GM18499 (cell line): Measurements from ENCODE around the gene FGF18.
"Not testable (repeated sequence)": the region's sequence is repeated elsewhere in the genome, so short reads cannot be mapped to it uniquely, and the experiment has no call there.

Experiments
- ATAC-seq: cut with Tn5 transposase; IDR thresholded peaks from one replicate; pipeline ENCODE4 v1.9.1; 2021; ENCODE audit warnings: moderate number of reproducible peaks; ENCODE audit not compliant: insufficient read depth, unreplicated experiment

Gene FGF18, protein sequence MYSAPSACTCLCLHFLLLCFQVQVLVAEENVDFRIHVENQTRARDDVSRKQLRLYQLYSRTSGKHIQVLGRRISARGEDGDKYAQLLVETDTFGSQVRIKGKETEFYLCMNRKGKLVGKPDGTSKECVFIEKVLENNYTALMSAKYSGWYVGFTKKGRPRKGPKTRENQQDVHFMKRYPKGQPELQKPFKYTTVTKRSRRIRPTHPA

DNA sequence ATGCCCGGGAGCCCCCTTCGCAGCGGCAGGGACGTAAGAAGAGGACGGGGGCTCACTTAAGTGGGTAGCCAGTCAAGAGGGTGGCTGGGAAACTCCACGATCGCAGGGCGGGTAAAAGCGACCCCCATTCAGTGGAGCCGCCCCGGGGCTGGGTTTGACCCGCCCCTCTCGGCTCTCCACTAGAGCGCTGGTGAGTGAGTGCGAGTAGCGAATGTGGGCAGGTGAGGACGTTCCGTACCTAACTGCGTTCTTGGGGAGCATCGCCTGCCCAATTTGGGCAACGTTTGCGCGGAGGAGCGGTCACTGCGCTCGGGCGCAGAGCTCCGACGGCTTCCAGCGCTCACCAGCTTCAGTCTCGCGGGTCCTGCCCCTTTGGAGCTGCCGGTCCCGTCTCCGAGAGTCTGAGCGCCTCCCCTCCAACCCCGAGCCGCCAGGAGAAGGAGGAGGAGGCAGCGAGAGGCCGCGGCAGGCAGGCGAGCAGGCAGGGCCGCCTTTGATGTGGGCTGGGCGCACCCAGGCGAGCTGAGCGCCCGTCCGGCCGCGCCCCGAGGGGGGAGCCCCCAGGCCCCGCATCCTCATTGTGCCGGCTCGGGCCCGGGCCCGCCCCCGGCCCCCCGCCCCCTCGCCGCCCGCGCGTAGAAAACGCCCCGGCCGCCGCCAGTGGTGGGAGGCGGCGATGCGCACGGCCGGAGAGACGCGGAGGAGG, at the start of gene FGF18:
Gene FGF18 (plus strand): TSS at position 666 of the 706 bp plus-strand sequence. CDS start 553 bp downstream, outside the sequence.
- ATAC-seq = no peak

DNA sequence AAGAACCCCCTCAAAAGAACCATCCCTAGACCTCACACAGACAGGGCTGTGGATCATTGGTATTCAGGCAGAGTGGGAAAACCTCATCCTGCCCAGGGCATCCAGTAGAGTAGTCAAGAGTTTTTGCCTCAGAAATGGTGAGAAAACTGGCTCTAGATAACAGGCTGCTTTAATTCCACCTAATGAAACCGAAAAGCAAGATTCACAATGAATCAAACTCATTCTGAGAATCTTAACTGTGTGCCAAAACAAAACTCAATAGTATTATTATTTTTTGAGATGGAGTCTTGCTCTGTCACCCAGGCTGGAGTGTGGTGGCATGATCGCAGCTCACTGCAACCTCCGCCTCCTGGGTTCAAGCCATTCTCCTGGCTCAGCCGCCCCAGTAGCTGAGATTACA, 49.5 kb upstream of the FGF18 start:
- no peak for ATAC-seq

DNA sequence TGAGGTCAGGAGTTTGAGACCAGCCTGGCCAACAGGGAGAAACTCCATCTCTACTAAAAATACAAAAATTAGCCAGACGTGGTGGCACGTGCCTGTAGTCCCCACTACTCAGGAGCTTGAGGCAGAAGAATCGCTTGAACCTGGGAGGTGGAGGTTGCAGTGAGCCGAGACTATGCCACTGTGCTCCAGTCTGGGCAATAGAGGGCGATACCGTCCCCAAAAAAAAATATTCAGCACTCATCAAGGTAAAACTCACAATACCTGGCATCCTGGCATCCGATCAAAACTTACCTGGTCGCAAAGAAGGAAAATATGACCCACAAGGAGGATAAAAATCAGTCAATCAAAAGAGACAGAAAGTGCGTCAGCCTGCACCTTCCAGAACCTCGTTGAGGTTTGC, 48.6 kb upstream of the FGF18 start:
- ATAC-seq = not testable (repeated sequence)

DNA sequence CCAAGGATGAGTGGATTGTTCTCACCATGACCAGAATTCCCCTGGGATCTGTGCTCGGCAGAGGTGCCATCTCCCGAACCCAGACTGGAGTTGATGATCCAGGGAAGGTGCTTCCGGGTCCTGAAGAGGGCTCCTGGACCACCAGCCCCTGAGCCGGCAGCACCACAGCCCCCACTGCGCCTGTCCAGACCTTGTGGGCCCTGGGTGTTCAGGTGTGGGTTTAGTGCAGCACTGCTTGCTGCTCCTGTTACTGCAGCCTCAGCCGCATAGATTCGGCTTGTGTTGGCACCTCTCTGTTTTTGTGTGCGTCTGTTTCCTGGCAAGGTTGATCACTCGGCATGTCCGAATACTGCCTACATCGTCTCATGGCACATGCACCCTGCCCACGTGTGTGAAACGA, 48.1 kb upstream of the FGF18 start:
- ATAC-seq = no peak

DNA sequence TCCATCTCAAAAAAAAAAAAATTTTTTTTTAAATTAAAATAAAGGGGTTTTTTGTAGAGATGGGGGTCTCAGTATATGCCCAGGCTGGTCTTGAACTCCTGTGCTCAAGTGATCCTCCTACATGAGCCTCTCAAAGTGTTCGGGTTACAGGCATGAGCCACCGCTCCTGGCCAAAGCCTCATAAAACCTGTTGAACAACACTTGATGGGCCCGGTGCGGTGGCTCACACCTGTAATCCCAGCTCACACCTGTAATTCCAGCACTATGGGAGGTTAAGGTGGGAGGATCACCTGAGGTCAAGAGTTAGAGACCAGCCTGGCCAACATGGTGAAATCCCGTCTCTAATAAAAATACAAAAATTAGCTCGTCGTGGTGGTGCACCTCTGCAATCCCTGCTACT, 39.5 kb upstream of the FGF18 start:
- ATAC-seq = no peak

DNA sequence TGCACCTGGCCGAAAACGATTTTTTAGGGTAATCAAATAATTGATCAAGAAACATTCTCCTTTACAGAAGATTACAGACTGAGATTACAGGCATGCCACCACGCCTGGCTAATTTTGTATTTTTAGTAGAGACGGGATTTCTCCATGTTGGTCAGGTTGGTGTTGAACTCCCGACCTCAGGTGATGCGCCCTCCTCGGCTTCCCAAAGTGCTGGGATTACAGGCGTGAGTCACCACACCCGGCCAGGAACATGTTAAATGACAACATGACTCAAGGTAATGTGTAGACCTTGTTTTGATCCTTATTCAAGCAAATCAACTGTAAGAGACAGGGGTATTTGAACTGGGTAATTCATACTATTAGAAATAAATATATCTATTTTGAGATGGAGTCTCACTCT, 35.0 kb upstream of the FGF18 start:
- not testable (repeated sequence) for ATAC-seq

DNA sequence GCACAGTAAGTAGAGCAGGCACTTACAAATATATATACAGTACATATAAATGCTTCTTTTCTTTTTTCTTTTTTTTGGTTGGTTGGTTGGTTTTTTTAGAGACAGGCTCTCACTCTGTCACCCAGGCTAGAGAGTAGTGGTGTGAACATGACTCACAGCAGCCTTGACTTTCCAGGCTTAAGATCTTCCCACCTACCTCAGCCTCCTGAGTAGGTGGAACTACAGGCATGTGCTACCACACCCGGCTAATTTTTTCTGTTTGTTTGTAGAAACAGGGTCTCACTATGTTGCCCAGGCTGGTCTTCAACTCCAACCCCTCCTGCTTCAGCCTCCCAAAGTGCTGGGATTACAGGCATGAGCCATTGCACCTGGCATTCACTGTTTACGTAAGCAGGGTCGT, 34.4 kb upstream of the FGF18 start:
- ATAC-seq = not testable (repeated sequence)

DNA sequence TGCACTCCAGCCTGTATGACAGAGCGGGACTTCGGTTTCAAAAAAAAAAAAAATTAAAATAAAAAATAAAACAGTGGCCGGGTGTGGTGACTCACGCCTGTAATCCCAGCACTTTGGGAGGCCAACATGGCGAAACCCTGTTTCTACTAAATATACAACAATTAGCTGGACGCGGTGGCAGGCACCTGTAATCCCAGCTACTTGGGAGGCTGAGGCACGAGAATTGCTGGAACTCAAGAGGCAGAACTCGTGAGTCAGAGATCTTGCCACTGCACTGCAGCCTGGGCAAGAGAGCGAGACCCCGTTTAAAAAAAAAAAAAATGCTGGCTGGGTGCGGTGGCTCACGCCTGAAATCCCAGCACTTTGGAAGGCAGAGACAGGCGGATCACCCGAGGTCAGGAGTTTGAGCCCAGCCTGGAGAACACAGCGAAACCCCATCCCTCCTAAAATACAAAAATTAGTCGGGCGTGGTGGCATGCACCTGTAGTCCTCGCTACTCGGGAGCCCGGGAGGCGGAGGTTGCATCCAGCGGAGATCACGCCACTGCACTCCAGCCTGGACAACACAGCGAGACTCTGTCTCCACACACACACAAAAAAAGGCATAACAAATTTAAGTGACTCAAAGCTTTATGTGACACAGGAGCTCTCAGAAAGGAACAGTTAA, 33.3 kb upstream of the FGF18 start:
- no peak for ATAC-seq

DNA sequence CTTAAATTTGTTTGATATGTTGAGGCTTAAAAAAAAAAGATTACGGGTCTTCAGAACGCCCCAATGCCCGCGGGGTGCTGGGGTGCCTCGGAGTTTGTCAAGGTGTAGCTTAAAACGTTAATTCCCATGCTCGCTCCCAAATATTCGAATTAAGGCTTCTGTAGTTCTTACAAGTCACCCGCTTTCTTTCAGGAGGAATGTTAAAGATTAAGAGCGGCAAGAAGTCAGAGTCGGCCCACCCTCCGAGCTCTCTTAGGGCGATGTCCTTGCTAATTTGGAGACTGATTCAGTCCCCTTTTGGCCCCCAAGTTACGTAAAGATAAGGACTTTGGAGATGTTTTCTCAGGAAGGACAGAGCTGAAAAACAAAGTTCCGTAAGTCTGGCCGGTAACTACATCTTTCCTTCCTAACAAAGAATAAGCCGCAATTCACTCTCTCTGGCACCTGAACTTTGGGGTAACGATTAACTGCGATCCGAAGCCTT, 32.5 kb upstream of the FGF18 start:
- no peak for ATAC-seq

DNA sequence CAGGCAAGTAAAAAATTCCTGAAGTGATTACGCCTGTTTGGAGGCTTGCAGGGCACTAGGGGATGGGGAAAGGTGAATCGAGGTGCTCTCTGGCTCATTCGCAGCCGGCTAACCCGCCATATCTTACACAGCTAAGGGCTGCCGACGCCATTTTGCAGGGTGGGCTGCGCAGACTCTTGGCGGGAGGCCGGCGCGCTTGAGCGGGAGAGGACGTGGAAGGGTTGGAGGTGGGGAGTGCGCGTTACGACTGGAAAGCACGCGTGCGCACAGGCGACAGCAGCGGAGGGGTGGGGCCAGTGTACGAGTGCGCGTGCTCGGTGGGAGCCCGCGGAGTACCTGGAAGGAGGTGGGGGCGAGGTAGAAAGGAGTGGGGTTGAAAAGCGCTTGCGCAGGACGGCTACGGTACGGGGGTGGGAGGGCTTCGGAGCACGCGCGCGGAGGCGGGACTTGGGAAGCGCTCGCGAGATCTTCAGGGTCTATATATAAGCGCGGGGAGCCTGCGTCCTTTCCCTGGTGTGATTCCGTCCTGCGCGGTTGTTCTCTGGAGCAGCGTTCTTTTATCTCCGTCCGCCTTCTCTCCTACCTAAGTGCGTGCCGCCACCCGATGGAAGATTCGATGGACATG, 32.0 kb upstream of the FGF18 start, which contains the start of gene NPM1:
Gene NPM1 (plus strand): TSS at position 505 of the 625 bp plus-strand sequence. CDS start 100 bp downstream, at position 605.
- ATAC-seq = peak; percentile 59

DNA sequence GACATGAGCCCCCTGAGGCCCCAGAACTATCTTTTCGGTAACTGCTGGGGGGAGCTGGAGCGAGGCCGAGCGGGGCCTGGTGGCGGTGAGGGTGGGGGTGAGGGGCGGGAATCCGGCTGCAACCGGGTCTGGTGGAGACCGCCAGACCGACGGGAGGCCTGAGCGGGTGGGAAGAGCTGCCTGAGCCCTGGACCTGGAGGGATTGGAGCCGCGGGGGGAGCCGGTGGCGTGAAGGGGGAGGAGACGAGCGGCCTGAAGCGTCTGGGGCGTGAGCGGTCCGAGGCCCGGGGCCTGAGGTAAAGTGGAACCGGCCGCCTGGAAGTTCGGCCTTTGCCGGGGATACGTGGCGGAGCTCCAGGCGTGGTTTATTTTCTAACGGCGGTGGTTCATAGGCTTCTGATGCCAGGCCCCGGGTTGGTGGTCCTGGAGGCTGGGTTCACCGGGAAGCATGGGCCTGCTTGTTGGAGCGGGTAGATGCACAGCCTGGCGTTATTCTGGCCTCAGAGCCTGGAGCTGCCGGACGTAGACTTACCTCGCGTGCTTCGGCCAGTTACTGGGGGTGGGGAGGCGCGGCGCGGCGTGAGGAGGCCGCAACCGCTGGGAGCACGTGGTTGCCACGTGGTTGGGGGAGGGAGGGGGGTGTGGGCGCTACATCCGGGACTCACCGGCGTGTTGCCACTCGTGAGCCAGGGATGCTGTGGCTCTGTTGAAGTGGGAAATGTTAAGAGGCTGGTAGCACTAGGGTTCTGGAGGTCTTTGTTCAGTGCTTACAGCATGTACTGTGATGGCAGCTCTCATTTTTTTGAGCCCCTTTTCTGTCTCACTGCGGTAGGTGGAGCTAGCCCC, 31.3 kb upstream of the FGF18 start:
- ATAC-seq = peak; percentile 1

DNA sequence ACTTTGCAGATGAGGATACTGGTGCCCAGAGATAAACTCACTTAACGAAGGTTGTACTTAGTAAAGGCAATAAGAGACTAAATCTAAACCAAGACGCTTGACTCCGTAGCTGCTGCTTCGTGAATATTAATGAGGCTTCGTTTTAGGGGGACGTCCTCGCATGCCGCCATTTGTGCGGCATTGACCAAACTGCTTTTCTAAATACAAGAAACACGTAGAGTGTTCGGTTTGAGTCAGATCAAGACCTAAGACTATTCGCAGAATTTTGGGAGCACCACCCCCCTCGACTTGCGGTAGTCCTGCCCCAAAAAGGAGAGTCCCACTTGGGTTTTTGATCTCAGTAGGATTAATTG, 30.7 kb upstream of the FGF18 start:
- ATAC-seq = no peak

DNA sequence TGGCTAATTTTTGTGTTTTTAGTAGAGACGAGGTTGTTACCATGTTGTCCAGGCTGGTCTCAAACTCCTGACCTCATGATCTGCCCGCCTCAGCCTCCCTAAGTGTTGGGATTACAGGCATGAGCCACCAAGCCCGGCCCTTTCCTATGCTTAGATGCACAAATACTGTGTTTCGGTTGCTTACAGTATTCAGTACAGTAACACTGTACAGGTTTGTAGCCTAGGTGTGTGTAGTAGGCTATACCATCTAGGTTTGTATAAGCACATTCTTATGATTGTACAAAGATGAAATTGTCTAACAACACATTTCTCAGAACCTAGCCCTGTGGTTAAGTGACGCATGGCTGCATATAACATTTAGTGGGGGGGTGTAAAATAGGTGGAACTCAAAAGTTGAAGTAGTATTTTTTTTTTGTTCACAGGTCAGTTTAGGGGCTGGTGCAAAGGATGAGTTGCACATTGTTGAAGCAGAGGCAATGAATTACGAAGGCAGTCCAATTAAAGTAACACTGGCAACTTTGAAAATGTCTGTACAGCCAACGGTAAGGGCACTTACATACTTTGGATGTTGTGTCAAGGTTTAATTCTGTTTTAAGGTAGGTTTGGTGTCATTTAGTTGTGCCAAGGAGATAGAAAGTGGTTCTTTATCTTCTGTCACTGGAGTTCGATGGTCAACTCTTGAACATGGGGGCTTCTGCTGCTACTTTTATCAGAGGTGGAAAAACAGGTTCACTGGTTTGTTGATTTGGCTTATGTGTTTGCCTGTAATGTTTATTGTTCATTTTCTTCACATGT, 28.4 kb upstream of the FGF18 start:
- no peak for ATAC-seq

DNA sequence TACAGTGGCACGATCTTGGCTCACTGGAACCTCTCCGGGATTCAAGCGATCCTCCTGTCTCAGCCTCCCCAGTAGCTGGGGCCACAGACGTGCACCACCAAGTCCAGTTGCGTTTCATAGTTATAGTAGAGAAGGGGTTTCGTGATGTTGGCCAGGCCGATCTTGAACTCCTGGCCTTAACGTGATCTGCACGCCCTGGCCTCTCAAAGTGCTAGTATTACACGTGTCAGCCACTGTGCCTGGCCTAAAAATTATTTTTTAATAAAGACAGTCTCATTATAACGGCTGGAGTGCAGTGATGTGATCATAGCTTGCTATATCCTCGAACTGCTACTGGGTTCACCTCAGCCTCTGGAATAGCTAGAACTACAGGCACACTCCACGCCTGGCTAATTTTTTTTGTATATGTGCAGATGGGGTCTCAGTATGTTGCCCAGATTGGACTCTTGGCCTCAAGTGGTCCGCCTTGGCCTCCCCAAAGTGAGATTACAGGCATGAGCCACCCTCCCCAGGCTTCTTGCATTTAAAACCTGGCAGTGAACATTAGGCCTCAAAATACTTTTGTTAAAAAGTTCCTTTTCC, 27.4 kb upstream of the FGF18 start:
- no peak for ATAC-seq

DNA sequence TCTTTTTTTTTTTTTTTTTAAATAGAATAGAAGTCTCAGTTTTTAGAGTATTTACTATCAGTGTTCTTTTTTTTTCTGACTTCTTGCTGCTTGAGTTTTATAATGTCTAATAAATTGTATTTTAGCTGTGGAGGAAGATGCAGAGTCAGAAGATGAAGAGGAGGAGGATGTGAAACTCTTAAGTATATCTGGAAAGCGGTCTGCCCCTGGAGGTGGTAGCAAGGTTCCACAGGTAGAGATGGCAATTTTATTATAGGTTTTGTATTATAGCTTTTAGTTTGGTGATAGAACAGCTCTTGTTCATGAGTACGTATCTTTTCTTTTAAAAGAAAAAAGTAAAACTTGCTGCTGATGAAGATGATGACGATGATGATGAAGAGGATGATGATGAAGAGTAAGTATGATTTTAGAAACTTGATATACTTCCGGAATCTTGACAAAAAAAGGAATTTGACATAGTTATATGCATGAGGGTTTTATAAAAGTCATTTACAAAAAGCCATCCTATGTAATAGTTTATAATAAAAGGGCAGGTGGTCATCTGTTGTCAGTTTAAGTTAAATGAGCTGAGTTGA, 26.8 kb upstream of the FGF18 start:
- ATAC-seq = no peak

DNA sequence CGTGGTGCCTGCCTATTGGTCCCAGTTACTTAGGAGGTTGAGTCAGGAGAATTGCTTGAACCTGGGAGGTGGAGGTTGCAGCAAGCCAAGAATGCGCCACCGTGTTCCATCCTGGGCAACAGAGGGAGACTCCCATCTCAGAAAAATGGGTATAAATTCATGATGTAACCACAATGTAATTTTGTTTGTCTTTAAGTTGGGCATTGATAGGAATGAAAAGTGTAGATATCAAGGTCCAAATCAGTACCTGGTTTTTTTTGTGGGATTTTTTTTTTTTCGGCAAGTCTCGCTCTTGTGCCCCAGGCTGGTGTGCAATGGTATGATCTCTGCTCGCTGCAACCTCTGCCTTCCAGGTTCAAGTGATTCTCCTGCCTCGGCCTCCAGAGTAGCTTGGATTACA, 24.4 kb upstream of the FGF18 start:
- ATAC-seq = no peak

DNA sequence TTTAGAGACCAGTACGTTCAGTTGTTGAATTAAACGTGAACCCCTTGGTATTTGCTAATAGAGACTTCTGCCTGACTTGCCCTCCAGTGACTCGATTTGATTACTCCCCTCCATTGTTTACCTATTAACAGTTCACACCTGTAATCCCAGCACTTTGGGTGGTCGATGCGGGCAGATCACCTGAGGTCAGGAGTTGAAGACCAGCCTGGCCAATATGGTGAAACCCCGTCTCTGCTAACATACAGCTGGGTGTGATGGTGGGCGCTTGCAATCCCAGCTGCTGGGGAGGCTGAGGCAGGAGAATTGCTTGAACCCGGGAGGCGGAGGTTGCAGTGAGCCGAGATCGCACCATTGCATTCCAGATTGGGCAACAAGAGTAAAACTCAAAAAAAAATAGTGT, 22.9 kb upstream of the FGF18 start:
- ATAC-seq = not testable (repeated sequence)

DNA sequence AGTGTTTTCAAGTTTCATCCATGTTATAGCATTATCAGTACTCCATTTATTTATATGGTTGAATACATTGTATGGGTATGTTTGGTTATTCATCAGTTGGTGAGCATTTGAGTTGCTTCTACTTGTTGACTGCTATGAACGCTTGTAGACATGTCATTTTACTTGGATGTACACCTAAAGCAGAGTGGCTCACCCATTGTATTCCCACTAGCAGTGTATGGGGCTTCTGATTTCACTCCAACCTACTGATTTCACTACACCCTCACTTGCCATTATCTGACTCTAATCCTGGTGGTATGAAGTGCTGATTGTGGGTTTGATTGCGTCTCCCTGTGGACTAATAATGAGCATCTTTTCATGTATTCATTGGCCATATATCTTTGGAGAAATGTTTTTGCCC, 22.3 kb upstream of the FGF18 start:
- ATAC-seq = no peak

DNA sequence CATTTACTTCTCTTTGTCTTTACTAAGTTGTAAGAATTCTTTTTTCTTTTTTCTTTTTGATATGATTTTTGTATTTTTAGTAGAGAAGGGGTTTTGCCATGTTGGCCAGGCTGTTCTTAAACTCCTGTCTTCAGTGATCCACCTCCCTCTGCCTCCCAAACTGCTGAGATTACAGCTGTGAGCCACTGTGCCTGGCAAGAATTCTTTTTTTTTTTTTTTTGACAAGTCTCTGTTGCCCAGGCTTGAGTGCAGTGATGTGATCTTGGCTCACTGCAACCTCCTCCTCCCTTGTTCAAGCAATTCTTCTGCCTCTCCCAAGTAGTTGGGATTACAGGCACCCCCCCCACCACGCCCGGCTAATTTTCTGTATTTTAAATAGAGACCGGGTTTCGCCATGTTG, 21.8 kb upstream of the FGF18 start:
- no peak for ATAC-seq
